Measurements from ENCODE around the gene PAM. TPM values are rescaled to one million over a fixed set of nuclear protein-coding genes. Genes with fewer than 3 reads are reported as not detected.

The PAM gene
- polyA plus RNA-seq, 1 donor from 2014 or later: 363 TPM

DNA sequence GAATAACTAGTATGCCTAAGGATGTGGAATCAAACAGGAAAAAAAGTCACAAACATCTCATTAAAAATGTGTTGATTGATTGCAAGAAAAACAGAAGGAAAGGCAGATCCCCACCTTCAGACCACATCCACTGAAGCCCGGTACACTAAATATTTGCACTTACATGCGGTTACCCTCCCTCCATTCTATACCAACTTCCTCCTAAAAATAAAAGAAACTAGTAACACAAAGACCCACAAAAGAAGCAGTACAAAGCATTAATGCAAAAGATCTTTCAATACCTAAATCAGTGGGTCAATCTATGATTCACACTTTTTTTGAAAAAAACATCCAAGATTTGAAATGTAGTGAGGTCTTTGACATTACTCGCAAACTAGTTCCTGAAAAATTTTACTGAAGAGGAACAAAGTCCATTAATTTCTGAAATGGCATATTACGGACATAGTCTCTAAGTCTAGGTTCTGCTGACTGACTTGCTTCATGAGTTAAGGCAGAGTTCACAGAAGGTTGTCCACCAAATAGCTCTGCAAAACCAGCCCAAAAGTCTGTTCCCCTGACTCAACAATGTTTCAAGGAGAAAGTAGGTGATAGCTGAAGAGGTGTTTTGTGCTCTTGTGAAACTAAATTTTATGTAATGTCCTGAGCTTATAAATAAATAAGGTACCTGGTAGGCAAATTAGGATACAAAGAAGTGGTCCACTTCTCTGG is 100.7 kb downstream of the PAM start:
- H2AFZ ChIP-seq (ENCODE audit: low read depth, low read length): no peak overlapping the region
- H3K4me2 ChIP-seq (ENCODE audit: low read length): no peak overlapping the region

DNA sequence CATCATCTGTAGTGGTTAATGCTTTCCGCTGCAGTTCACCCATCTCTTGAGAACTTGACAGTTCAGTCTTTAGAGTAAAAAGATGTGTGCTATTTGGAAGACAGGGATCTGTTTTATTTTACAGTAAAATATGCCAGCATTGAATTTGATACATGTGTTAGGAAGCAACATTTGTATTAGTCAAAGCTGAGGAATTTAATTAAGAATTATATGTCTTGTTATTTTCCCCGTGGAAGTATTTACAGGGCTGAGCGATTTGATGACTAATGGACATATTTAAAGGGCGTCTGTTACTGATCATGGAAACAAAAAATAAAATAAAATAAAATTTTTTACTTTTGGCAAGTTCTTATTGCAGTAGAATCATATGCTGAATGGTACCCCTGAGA is 101.3 kb downstream of the PAM start:
- Histone ChIP-seq H3K9me2 (ENCODE audit: insufficient read depth, low read length) (no peaks in the 10 kb centered on the region), H3K4me2 (ENCODE audit: low read length) (no peak overlapping the region), H3K9me3 (ENCODE audit: low read length) (no peaks in the 10 kb centered on the region), H3K79me2 (replicated peaks; ENCODE audit: insufficient read depth, low read length) (peaks cover 2% of the 10 kb centered on the region), H4K20me1 (ENCODE audit: insufficient read depth) (no peaks in the 10 kb centered on the region), H2AFZ (ENCODE audit: low read depth, low read length) (no peak overlapping the region), H3K36me3 (ENCODE audit: insufficient read depth, low read length) (no peaks in the 10 kb centered on the region), H3K9ac (ENCODE audit: low read length) (no peak overlapping the region), H3F3A (ENCODE audit: insufficient read depth, low read length, poor library complexity, severe bottlenecking) (no peaks in the 10 kb centered on the region), H3K27me3 (ENCODE audit: insufficient read depth, low read depth, low read length) (no peaks in the 10 kb centered on the region), H3K27ac (ENCODE audit: low read length) (no peak overlapping the region), H3K4me3 (ENCODE audit: low read length) (no peak overlapping the region)
- TF ChIP-seq, protein P1, sequence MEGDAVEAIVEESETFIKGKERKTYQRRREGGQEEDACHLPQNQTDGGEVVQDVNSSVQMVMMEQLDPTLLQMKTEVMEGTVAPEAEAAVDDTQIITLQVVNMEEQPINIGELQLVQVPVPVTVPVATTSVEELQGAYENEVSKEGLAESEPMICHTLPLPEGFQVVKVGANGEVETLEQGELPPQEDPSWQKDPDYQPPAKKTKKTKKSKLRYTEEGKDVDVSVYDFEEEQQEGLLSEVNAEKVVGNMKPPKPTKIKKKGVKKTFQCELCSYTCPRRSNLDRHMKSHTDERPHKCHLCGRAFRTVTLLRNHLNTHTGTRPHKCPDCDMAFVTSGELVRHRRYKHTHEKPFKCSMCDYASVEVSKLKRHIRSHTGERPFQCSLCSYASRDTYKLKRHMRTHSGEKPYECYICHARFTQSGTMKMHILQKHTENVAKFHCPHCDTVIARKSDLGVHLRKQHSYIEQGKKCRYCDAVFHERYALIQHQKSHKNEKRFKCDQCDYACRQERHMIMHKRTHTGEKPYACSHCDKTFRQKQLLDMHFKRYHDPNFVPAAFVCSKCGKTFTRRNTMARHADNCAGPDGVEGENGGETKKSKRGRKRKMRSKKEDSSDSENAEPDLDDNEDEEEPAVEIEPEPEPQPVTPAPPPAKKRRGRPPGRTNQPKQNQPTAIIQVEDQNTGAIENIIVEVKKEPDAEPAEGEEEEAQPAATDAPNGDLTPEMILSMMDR (IDR thresholded peaks at IDR 0.05; ENCODE audit: poor library complexity, severe bottlenecking): no peak
- TF ChIP-seq RAD21 (conservative IDR thresholded peaks at IDR 0.05) (no peak), EP300 (conservative IDR thresholded peaks at IDR 0.05; ENCODE audit: poor library complexity, severe bottlenecking) (no peak), MXI1 (conservative IDR thresholded peaks at IDR 0.05; ENCODE audit: poor library complexity, severe bottlenecking) (no peak), EZH2 (IDR thresholded peaks at IDR 0.05; ENCODE audit: borderline replicate concordance, insufficient read depth, low read length, poor library complexity, severe bottlenecking) (no peak), POLR2AphosphoS5 (IDR thresholded peaks at IDR 0.05) (no peak), SMC3 (conservative IDR thresholded peaks at IDR 0.05; ENCODE audit: poor library complexity) (no peak), TAF1 (IDR thresholded peaks at IDR 0.05; ENCODE audit: low read depth) (no peak)
- TF ChIP-seq, protein P2, sequence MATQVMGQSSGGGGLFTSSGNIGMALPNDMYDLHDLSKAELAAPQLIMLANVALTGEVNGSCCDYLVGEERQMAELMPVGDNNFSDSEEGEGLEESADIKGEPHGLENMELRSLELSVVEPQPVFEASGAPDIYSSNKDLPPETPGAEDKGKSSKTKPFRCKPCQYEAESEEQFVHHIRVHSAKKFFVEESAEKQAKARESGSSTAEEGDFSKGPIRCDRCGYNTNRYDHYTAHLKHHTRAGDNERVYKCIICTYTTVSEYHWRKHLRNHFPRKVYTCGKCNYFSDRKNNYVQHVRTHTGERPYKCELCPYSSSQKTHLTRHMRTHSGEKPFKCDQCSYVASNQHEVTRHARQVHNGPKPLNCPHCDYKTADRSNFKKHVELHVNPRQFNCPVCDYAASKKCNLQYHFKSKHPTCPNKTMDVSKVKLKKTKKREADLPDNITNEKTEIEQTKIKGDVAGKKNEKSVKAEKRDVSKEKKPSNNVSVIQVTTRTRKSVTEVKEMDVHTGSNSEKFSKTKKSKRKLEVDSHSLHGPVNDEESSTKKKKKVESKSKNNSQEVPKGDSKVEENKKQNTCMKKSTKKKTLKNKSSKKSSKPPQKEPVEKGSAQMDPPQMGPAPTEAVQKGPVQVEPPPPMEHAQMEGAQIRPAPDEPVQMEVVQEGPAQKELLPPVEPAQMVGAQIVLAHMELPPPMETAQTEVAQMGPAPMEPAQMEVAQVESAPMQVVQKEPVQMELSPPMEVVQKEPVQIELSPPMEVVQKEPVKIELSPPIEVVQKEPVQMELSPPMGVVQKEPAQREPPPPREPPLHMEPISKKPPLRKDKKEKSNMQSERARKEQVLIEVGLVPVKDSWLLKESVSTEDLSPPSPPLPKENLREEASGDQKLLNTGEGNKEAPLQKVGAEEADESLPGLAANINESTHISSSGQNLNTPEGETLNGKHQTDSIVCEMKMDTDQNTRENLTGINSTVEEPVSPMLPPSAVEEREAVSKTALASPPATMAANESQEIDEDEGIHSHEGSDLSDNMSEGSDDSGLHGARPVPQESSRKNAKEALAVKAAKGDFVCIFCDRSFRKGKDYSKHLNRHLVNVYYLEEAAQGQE (IDR thresholded peaks at IDR 0.05; ENCODE audit: borderline replicate concordance): no peak

More for the DNA sequence above, 100.7 kb downstream of the PAM start:
- Histone ChIP-seq H3K79me2 (replicated peaks; ENCODE audit: insufficient read depth, low read length) (peaks cover 2% of the 10 kb centered on the region), H3K36me3 (ENCODE audit: insufficient read depth, low read length) (no peaks in the 10 kb centered on the region), H3K9ac (ENCODE audit: low read length) (no peak overlapping the region), H3K4me3 (ENCODE audit: low read length) (no peak overlapping the region), H3K27me3 (ENCODE audit: insufficient read depth, low read depth, low read length) (no peaks in the 10 kb centered on the region), H3F3A (ENCODE audit: insufficient read depth, low read length, poor library complexity, severe bottlenecking) (no peaks in the 10 kb centered on the region), H4K20me1 (ENCODE audit: insufficient read depth) (no peaks in the 10 kb centered on the region), H3K27ac (ENCODE audit: low read length) (no peak overlapping the region), H3K9me2 (ENCODE audit: insufficient read depth, low read length) (no peaks in the 10 kb centered on the region), H3K9me3 (ENCODE audit: low read length) (no peaks in the 10 kb centered on the region)
- TF ChIP-seq EP300 (conservative IDR thresholded peaks at IDR 0.05; ENCODE audit: poor library complexity, severe bottlenecking) (no peak), RAD21 (conservative IDR thresholded peaks at IDR 0.05) (no peak)
- TF ChIP-seq, protein P1 (IDR thresholded peaks at IDR 0.05; ENCODE audit: poor library complexity, severe bottlenecking): no peak

Data from neural cell (in vitro differentiated cells).